ENCODE data around the gene RFC4. TPM values are rescaled to one million over a fixed set of nuclear protein-coding genes. Genes with fewer than 3 reads are reported as not detected.
A peak's percentile ranks its signal among the peaks of the same experiment; 100 is the strongest.

The RFC4 gene
- total and polyA plus RNA-seq, 2 of the 13 experiments (the other 11 are each of a cell fraction or from before 2014, with no cell fraction given): 18.5 to 103 TPM

GRCh38 chr3:186818956-186819355 is 12.7 kb upstream of the RFC4 start (continued):
- TF ChIP-seq AHDC1 (CRISPR knock-in tag; IDR thresholded peaks at IDR 0.05; ENCODE audit: borderline replicate concordance) (no peak), ZSCAN5A (CRISPR knock-in tag; IDR thresholded peaks at IDR 0.05; ENCODE audit: borderline replicate concordance) (no peak)

- ATAC-seq (peak; percentile 30; the same call in 2 of the 3 replicates), FAIRE-seq (no peak), DNase-seq (ENCODE audit: low spot score) (no peak)
- no TSS peak for BruUV-seq (replicated peaks)
- Histone ChIP-seq H3K79me2 (ENCODE audit: insufficient read depth, low read length) (no peaks in the 10 kb centered on the region), H3K9ac (ENCODE audit: insufficient read depth, low read depth, low read length) (no peak overlapping the region), H3K9me3 (ENCODE audit: low read length) (no peaks in the 10 kb centered on the region), H3K4me3 (replicated peaks in 1 of 3; ENCODE audit: insufficient read depth in 1 of 3, low read depth in 2 of 3, low read length in 3 of 3) (no peak overlapping the region), H3K4me2 (ENCODE audit: low read depth, low read length) (peak overlapping the region; percentile 13; the same call in 1 of the 2 replicates), H4K20me1 (ENCODE audit: insufficient read depth, low read length) (no peaks in the 10 kb centered on the region), H3K36me3 (replicated peaks in 1 of 2; ENCODE audit: control insufficient read depth in 1 of 2, insufficient read depth in 2 of 2, low read length in 2 of 2) (no peaks in the 10 kb centered on the region), H3K27me3 (ENCODE audit: control insufficient read depth in 1 of 2, insufficient read depth in 2 of 2, low read length in 2 of 2) (peaks cover 0 to 18% of the 10 kb centered on the region in 2 experiments; a peak in 3 of 5 replicates), H3K27ac (ENCODE audit: extremely low read length, insufficient read depth, low read length) (no peak overlapping the region), H3K4me1 (ENCODE audit: insufficient read depth, low read length) (peaks cover 31% of the 10 kb centered on the region; the same call in 1 of the 2 replicates), H2AFZ (ENCODE audit: low read length) (peak overlapping the region; percentile 43)
- intact Hi-C loops (cut with micrococcal nuclease; ENCODE audit: unreplicated experiment): no loop called here
- in situ Hi-C loops (cut with HindIII; ENCODE audit: extremely low pct_ligation_motif_present, low pct_unique_long_range_greater_than_20kb): loop anchor here (25.0 kb wide), 2 partner anchors 556 to 831 kb away; no protein-coding TSS in a partner anchor
- POLR2A ChIA-PET: interaction anchor here (1.2 to 1.3 kb wide), 2 partner anchors 206 to 220 kb away, joined by 3 to 4 read pairs; no protein-coding TSS in a partner anchor
- CTCF ChIA-PET (ENCODE audit: low intra/inter-chr PET ratio, low total read pairs): no interaction called here
- 73% methylated on average over 5 of the region's 5 CpGs for WGBS (ENCODE audit: low lambda C conversion rate)
- TF ChIP-seq BATF2 (CRISPR knock-in tag; IDR thresholded peaks at IDR 0.05): no peak
- TF ChIP-seq AGO2 (optimal IDR thresholded peaks at IDR 0.05; ENCODE audit: low read depth, low read length): no peak
- no peak for TF ChIP-seq ZBTB26 (CRISPR knock-in tag; IDR thresholded peaks at IDR 0.05; ENCODE audit: borderline replicate concordance)
- no peak for TF ChIP-seq SRF (IDR thresholded peaks at IDR 0.05; ENCODE audit: low read depth, low read length)
- no peak for TF ChIP-seq PCBP1 (IDR thresholded peaks at IDR 0.05; ENCODE audit: borderline replicate concordance, low read depth, low read length)
- no peak for TF ChIP-seq SOX6 (IDR thresholded peaks at IDR 0.05)
- TF ChIP-seq SOX6 (CRISPR knock-in tag; IDR thresholded peaks at IDR 0.05): no peak
- no peak for TF ChIP-seq TEAD3 (CRISPR knock-in tag; optimal IDR thresholded peaks at IDR 0.05; ENCODE audit: borderline replicate concordance)
- TF ChIP-seq RBFOX2 (IDR thresholded peaks at IDR 0.05; ENCODE audit: low read depth, low read length): no peak
- no peak for TF ChIP-seq ZBTB43 (CRISPR knock-in tag; conservative IDR thresholded peaks at IDR 0.05)
- TF ChIP-seq ZNF296 (CRISPR knock-in tag; conservative IDR thresholded peaks at IDR 0.05): no peak
Observed at GRCh38 chr3:186818516-186818915, 12.2 kb upstream of the RFC4 start.

Measured in HepG2 (cell line).